Neural progenitor cell (in vitro differentiated cells): ENCODE results near the gene TBC1D14.

ENCODE experiments used
- CTCF ChIP-seq: fragments of 200-600 bp; sonication (generic); IDR thresholded peaks from 2 replicates; pipeline ENCODE4 v1.5.1; 2017; ENCODE audit warnings: antibody characterized with exemption, mild to moderate bottlenecking
- EZH2 ChIP-seq: fragments of 200-600 bp; sonication (generic); IDR thresholded peaks from 2 replicates; pipeline ENCODE4 v1.6.1; 2017; ENCODE audit warnings: antibody characterized with exemption, mild to moderate bottlenecking, moderate library complexity

- TF ChIP-seq EZH2 = no peak
- TF ChIP-seq CTCF = no peak
These were observed 13.6 kb upstream of the TBC1D14 start for GRCh38 chr4:6896035-6896434.
